GM13977 (cell line): ENCODE results near the gene CA12.

ENCODE experiments used
- DNase-seq: peaks from one replicate; pipeline ENCODE4 v3.0.0; 2012; ENCODE audit warnings: low spot score
- CTCF ChIP-seq: IDR thresholded peaks from 2 replicates; pipeline ENCODE4 v1.5.1; 2012; ENCODE audit warnings: mild to moderate bottlenecking, control low read depth; ENCODE audit not compliant: insufficient read depth; ENCODE audit errors: extremely low read depth, missing control alignments
- in situ Hi-C: fragments of 300-500 bp; cut with MboI; formaldehyde crosslinking; loops from one replicate; pipeline ENCODE4 v1.12.0; 2022; ENCODE audit warnings: low sequenced_read_pairs, low pct_unique_long_range_greater_than_20kb, mixed read lengths, inconsistent platforms; ENCODE audit not compliant: unreplicated experiment

CA12 gene

GRCh38 chr15:63299943-63300575 is 81.6 kb downstream of the CA12 start:
- in situ Hi-C loops = no loop called here
- no peak for DNase-seq
- no peak for TF ChIP-seq CTCF

- in situ Hi-C loops = no loop called here
- TF ChIP-seq CTCF = no peak
- no peak for DNase-seq
Observed at GRCh38 chr15:63296195-63296594, 85.5 kb downstream of the CA12 start.

DNA sequence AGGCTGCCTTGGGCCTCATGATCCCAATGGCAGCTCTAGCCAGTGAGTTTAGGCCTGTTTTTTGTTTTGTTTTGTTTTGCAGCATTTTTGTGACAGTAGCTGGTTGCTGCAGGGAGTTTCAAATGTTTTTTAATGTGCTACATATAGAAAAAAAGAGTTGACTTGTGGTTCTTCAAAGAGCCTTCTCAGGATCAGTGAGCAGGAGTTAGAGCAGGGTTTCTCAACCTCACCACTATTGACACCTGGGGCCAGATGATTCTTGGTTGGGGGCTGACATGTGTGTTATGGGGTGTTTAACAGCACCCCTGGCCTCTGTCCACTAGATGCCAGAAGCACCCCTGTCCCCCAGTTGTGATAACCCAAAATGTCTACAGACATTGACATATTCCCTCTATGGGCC is 86.3 kb downstream of the CA12 start:
- in situ Hi-C loops = no loop called here
- no peak for TF ChIP-seq CTCF

GRCh38 chr15:63294359-63294758 is 87.3 kb downstream of the CA12 start:
- DNase-seq = no peak
- no peak for TF ChIP-seq CTCF
- in situ Hi-C loops = no loop called here

More for the DNA sequence above, 86.3 kb downstream of the CA12 start:
- no peak for DNase-seq

DNA sequence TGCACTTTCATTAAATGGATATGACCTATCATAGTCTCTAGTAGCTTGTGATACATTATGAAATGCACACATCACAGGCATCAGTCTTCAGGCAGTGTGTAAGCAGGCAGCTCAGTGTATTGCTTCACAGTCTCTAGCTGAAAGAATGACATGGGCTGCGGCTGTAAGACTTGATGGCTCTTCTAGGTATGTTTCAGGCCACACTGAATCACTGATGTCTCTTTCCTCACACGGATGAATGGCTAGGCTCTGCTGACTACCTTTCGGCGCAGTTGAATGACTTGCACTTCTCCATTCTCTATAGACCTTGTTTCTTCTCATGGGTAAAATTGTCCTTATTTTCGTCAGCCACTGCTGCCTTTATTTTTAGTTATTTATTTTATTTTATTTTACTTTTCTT is 88.9 kb downstream of the CA12 start:
- DNase-seq = no peak
- TF ChIP-seq CTCF = no peak
- in situ Hi-C loops = no loop called here

DNA sequence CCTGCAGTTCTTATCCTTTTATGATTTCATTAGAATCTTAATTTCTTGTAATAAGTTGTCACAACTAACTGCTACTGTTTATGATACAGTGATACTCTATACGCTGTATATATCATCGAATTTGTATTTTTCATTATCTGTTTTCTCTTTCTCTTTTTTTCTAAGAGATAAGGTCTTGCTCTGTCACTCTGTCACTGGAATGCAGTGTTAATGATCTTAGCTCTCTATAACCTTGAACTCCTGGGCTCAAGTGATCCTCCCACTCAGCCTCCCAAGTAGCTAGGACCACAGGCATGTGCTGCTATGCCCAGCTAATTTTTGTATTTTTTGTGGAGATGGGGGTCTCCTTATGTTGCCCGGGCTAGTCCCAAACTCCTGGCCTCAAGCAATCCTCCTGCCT is 89.4 kb downstream of the CA12 start:
- no peak for TF ChIP-seq CTCF
- in situ Hi-C loops = no loop called here
- DNase-seq = no peak

GRCh38 chr15:63291507-63291906 is 90.1 kb downstream of the CA12 start:
- TF ChIP-seq CTCF = no peak
- no peak for DNase-seq
- in situ Hi-C loops = no loop called here
